Skeletal muscle cell (primary cell): ENCODE measurements around the gene GAB3.
"Not testable (repeated sequence)": the region's sequence is repeated elsewhere in the genome, so short reads cannot be mapped to it uniquely, and the experiment has no call there.

Experiments used
- DNase-seq: peaks from one replicate; pipeline ENCODE4 v3.0.0-alpha.2; 2010; ENCODE audit warnings: low read depth
- H3K4me3 ChIP-seq: 2 replicates; pipeline ENCODE4 v1.5.1; 2011; ENCODE audit warnings: low read depth, mild to moderate bottlenecking, control low read depth, low read length, moderate library complexity

Gene GAB3

DNA sequence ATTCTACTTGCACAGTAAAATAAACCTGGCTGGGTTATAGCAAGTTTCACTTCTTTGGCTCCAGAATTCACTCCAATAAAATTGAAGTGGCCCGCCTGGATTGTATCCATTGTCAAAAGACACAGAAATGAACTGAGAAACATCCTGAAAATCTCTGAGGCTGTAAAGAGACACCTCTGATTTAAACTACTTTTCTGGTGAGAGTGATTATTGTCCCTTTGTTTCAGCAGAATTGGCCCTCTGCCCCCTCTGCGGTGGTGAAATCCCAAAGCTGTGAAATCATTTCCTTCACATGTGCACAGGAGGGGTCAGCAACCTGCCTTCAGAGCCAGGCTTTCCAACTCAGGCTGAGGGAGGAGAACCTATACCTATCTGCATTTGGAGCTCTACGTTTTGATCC, 23.0 kb downstream of the GAB3 start:
- no peak for DNase-seq
- H3K4me3 ChIP-seq, result no peak overlapping the region

DNA sequence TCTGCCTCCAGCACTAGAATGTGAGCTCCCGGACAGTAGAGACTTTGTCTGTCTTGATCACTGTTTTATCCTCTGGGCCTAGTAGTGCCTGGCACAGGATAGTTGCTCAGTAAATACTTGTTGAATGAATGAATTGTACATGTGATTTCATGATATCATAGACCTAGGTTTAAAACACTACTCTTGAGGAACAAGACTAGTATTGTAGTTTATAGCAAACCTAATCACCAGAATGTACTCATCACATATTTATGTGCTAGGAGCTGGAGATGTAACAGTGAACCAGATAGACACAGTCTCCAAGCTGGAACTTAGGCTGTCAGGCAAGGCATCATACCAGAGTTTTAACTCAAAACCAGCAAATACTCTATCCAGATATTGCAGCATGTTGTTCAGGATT, 23.5 kb downstream of the GAB3 start:
- no peak for DNase-seq
- no peak overlapping the region for H3K4me3 ChIP-seq

DNA sequence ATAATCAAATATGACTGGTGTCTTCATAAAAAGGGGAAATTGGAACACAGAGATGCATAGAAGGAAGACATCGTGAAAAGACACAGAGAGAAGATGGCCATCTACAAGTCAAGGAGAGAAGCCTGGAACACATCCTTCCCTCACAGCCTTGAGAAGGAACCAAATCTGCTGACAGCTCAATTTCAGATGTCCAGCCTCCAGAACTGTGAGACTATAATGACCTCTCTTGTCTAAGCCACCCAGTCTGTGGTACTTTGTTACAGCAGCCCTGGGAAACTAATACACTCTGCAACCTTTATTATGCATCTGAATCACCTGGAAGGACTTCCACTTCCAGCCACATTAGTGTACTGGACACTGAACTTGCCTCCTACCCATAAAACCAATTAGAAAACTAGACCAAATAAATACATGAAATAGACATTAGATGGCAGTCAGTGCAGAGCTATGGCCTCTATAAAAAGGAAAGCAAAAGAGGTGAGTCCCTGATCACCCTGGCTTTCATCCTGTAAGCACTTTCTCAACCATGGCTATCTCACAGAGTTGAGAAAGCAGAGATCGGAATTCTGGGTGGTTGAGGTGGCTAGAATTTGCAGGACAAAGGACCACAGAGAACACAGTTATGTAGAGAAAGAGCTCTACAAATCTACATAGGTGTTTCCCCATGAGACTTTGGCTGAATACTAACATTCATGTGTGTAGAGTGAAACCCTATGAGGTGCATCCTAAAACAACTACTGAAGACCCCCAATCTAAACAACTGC, 25.7 kb downstream of the GAB3 start:
- DNase-seq, result no peak
- no peak overlapping the region for H3K4me3 ChIP-seq

DNA sequence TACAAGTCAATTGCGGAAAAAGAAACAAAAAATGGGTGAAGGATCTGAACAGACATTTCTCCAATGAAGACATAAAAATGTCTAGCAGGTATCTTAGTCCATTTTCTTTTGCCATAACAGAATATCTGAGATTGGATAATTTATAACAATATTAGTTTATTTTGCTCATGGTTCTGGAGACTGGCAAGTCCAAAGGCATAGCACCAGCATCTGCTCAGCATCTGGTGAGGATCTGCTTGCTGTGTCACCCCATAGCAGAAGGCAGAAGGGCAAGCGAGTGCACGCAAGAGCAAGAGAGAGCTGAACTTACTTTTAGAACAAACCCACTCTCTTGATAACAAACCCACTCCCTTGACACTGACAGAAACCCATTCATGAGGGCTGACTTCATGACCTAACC, 29.7 kb downstream of the GAB3 start:
- H3K4me3 ChIP-seq, result no peak overlapping the region
- DNase-seq, result no peak

DNA sequence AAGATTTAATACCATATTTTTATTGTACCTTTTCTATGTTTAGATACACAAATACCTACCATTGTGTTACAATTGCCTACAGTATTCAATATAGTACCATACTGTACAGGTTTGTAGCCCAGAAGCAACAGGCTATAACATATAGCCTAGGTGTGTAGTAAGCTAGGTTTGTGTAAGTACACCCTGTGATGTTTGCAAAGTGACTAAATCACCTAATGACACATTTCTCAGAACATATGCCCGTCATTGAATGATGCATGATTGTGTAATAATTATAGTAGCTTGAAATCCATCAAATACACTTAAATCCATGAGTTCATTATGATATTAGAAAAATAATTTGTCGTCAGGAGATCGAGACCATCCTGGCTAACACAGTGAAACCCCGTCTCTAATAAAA, 30.8 kb downstream of the GAB3 start:
- no peak for DNase-seq
- no peak overlapping the region for H3K4me3 ChIP-seq

DNA sequence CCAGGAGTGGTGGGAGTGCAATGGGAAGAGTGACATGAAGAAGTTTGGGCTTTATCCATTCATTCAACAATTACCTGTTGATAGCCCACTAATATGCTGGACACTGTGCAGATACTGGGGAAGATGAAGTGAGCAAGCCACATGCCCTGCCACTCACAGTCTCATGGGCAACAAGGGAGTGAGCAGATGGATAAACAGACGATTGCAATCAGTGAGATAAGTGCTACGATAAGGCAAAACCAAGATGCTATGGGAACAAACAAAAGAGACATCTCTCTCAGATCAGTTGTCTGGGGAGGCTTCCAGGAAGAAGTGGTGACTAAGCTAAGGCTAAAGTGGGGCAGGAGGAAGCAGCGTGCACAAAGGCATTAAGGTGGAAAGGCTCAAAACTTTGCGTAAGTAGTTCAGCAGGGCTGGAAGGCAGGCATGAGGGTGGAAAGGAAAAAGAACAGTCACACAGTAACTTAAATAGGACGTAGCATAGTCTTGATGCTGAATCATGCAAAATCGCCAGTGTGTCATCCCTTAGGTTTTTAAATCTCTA, 31.7 kb downstream of the GAB3 start:
- DNase-seq, result peak; percentile 77

DNA sequence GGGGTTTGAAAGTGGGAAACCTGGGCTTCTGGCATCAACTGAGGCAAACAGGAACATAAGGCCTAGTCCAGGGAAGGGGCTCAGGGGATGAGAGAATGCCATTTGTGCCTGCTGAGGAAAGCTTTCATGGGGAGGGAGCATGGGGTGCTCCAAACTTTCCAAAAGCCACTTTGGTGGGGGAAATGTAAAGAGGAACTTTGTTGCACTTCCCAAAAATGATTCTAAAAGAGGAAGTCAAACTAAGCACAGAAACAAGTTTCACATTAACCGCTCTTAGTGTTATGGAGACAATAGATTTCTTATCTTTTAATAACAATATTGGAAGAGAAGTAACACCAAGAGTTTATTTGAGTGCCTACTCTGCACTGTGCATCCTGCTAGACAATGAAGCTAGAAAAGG, 32.3 kb downstream of the GAB3 start:
- no peak overlapping the region for H3K4me3 ChIP-seq

More for the DNA sequence above, 31.7 kb downstream of the GAB3 start:
- H3K4me3 ChIP-seq, result no peak overlapping the region

DNA sequence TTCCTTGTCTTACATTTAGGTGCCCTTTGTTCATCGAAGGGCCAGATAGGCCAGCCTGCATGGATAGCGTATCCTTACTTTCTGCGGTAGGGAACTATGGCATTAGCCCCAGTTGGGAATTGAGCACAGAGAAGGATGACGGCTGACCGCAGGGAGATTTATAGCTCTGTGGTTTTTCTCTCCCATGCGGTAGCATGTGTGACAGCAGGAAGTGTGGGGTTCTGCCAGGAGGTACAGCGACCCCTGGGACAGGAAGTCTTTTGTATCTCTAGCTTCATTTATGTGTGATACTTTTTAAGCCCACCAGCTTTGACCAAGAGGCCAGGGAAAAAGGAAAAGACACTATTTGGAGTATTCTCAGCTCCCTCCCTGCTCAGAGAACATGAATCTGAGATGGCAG, 33.1 kb downstream of the GAB3 start:
- H3K4me3 ChIP-seq, result no peak overlapping the region
- DNase-seq, result peak; percentile 64

More for the DNA sequence above, 32.3 kb downstream of the GAB3 start:
- no peak for DNase-seq

DNA sequence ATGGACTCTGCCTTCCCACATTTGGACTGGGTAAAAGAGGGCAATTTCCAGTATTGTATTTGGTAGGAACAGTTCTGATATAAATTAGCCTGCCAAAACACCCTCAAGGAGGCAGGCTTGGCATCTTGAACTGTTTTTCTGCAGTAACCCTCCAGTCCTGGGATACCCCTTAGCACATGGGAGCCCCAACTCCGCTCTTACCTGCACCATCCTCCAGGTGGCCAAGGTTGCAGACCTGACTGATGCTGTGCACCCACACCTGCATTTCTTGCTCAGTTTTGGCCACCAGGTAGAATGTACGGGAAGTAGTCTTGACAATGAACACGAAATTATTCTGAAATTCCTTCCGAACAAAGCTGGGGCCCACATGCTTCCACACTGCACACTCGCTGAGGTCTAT, 35.1 kb downstream of the GAB3 start:
- H3K4me3 ChIP-seq, result no peak overlapping the region
- DNase-seq, result no peak

DNA sequence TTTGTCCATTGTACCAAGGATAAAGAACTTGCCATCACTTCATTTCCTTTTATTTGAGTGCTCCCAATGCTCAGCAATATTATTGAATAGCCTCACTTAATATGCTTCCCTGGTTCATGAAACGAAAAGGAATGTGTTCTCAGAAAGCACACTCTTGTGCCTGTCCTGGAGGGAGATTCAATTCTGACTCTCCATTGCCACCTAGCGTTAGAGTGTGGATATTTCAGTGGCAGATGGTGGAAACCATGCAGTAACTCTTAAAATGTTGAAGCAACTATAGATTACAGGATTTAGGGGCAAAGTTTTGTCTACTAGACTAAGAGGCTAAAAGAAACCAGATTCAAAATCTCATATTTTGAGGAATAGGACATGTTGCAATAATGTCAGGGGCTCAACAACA, 36.0 kb downstream of the GAB3 start:
- H3K4me3 ChIP-seq, result no peak overlapping the region
- no peak for DNase-seq

DNA sequence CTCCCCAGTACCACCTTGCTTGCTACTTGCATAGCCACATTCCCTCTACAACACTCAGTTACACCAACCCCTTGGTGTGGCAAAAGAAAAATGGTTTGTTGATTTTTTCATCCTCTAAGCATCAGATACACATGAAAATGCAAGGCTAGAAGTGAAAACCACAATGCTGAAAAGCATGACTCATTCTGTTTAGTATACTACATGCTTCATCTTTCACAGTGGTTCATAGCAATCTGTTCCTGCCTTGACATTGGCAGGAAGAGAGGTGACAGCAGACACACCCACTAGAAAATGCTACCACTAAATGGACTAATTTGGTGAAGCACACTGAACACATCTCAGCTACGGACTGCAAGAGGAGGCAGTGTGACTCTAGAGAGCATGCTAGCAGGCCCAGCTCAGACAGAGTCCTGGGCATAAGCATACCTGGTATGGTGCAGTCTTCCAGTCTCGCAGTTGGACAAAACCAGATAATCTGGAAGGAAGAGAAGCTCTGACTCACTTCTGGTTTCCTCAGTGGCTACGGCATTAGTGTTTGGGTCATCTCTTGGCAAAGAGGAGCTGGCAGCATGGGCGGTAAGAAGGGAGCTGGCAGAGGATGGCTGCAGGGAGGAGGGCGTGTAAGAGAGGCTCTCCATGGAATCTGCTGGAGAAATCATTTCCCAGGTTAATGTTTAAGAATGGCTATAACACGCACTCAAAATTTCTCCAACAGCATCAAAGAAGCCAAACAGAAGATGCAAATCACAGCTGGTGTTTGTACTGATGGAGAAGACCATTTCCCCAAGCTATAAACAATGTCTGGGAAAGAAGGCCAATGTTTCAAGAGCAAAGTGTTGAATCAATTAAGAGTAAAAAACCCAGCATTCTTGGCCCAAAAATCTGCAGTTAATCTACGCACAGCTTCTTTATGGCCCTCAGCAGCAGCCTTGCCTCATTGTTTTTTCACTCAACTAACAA, 37.8 kb downstream of the GAB3 start:
- no peak overlapping the region for H3K4me3 ChIP-seq
- no peak for DNase-seq

DNA sequence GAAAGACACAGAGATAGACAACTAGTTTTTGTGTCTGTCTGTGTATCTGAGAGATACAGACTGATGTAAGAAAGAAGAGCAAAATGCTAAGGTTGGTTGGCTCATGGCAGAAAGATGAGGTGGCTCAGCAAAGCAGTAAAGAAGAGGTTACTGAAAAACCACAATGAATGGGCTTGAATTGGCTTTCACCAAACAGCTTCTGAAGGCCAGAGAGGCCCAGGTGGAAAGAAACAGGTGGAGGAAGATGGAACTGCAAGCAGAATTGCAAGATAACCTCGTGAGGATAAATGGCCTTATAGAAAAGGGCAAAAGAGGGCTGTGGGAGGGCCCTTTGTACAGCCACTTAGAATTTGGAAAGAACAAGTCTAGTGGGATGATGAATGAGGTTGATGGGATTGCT, 39.6 kb downstream of the GAB3 start:
- no peak for DNase-seq
- no peak overlapping the region for H3K4me3 ChIP-seq

DNA sequence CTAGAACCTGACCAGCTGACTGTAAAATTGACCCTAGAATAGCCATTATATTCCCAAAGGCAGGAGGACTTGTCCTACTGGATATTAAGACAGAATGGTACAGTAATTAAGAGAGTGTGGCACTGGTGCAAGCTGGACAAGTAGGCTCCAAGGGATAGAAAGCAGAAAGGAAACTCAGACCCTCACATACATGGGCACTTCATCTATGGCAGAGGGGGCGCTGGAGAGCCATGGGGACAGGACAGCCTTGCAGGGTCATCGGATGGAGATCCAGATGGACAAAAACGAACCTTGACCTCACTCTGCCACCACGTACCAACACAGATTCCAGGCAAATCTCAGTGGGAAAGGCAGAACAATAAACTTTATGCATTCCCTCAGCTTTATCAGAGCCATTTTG, 40.6 kb downstream of the GAB3 start:
- no peak overlapping the region for H3K4me3 ChIP-seq
- DNase-seq, result no peak

DNA sequence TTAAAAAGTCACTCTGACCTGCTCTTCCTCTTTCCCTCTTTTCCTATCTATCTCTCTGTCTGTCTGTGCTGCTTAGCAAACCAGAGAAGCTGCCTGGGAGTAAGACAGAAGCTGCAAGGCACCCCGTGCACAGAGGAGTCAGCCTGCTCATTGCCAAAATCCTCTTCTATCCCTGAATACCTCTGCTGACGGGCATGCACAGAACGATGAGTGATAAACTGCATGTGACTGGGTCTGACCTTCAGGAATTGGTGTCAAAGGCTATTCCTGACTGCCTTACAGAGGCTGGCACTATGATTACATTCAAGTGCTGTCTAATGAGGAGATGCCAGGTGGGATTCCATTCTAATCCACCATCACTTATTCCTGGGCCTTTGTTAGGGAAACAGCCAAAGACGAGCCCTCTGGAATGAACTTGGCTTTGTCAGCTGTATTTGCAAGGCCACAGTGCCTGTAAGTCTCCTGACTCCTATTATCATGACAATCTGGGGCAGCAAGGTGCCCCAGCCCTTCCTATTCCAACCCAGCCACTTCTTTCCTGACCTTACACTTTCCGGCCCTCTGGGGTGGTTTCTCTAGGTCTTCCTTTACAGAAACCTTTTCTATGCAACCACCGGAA, 52.1 kb downstream of the GAB3 start:
- no peak overlapping the region for H3K4me3 ChIP-seq
- DNase-seq, result no peak

DNA sequence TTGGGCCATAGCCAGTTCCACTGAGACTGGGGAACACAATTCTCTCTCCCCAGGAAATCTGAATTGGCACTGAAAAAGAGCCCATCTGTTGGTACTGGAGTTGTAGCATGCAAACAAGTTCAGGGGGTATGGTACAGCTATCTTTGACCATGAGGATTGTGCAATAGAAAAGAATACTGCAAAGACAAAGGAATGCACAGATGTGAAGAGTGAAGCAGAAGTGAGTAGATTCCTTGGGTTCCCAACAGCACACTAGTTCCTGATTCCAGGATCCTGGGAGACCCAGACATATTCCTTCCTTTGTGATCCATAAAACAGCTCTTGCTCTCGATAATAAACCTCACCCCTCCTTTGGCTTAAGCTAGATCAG, 54.2 kb downstream of the GAB3 start:
- no peak overlapping the region for H3K4me3 ChIP-seq
- no peak for DNase-seq

DNA sequence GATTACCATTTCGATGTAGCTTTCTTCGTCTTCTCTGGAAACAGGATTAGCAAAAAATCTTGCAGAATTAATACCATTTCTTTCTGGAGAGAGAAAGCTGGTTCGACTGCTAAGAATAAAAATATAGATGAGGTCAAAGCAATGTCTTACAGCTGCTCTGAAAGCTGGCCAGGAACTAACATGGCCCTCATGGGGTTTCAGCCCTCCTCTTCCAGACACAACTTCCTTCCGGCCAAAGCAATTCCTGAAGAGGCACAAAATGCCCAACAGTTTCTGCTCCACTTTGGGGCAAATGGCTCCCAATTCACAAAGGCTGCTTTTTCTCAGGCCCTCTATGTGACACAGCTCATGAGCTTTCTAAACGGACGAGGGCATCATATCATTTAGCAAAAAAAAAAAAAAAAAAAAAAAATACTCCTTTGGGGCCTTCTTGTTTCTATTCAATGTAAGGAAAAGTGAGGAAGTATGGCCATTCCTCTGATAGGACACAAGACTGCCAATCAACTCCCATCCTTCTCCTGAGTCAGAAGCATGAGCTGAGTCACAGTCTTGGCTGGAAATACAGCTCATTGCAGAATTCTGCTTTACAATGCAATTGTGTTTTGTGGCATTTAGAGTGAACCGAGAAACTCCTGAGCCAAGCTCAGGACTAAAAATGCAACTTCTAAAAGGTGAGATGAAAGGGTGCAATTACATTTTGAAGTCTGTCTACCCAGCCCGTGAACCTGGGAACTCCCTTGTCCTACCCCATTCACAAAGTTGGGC, 54.8 kb downstream of the GAB3 start:
- DNase-seq, result peak; percentile 61
- no peak overlapping the region for H3K4me3 ChIP-seq

DNA sequence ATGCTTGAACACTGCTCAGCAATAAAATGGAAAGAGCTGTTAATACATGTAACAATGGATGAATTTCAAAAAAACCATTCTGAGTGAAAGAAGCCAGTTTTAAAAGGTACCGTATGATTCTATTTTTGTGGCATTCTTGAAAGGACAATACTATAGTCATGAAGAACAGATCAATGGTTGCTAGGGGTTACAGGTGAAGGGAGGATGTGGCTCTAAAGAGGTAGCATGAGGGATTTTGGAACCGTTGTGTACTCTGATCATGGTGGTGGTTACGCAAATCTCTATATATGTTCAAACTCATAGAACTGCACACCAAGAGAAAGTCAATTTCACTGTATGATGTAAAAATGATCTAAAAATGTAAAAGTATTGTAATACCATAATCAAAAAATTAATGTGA, 57.5 kb downstream of the GAB3 start:
- DNase-seq, result no peak

DNA sequence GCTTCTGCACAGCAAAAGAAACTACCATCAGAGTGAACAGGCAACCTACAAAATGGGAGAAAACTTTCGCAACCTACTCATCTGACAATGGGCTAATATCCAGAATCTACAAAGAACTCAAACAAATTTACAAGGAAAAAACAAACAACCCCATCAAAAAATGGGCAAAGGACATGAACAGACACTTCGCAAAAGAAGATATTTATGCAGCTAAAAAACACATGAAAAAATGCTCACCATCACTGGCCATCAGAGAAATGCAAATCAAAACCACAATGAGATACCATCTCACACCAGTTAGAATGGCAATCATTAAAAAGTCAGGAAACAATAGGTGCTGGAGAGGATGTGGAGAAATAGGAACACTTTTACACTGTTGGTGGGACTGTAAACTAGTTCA, 60.4 kb downstream of the GAB3 start:
- not testable (repeated sequence) for DNase-seq, H3K4me3 ChIP-seq

More for the DNA sequence above, 57.5 kb downstream of the GAB3 start:
- no peak overlapping the region for H3K4me3 ChIP-seq

DNA sequence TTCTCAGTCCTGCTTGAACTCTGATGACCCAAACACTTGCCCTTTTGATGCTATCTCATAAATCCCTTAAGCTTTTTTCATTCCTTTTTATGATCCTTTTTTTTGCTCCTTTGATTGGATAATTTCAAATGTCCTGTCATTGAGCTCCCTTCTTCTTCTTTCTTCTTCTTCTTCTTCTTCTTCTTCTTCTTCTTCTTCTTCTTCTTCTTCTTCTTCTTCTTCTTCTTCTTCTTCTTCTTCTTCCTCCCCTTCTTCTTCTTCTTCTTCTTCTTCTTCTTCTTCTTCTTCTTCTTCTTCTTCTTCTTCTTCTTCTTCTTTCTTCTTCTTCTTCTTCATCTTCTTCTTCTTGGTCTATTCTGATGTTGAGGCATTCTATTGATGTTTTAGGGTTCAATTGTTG, 78.8 kb downstream of the GAB3 start:
- not testable (repeated sequence) for H3K4me3 ChIP-seq, DNase-seq
